NT2/D1 (cell line): ENCODE measurements around the gene DNMT3L.
"Not testable (repeated sequence)": the region's sequence is repeated elsewhere in the genome, so short reads cannot be mapped to it uniquely, and the experiment has no call there.

Source experiments
- SUZ12 ChIP-seq: IDR thresholded peaks from 2 replicates; pipeline ENCODE4 v1.6.1; 2011; ENCODE audit not compliant: insufficient read length, insufficient read depth; ENCODE audit errors: extremely low read depth
- YY1 ChIP-seq: IDR thresholded peaks from 2 replicates; pipeline ENCODE4 v1.6.1; 2011; ENCODE audit not compliant: insufficient read length, insufficient read depth
- ZNF274 ChIP-seq: IDR thresholded peaks from 2 replicates; pipeline ENCODE4 v1.6.1; 2011; ENCODE audit warnings: mild to moderate bottlenecking, low read depth, low read length

- not testable (repeated sequence) for TF ChIP-seq SUZ12, ZNF274, YY1
Observed at GRCh38 chr21:44243980-44244379, 17.7 kb downstream of the DNMT3L start.
